BE2C (cell line): ENCODE measurements around the gene NTRK2.
A peak's percentile ranks its signal among the peaks of the same experiment; 100 is the strongest.

Experiments
- DNase-seq: peaks from one replicate; pipeline ENCODE4 v3.0.0-alpha.2; 2020
- H3K27me3 ChIP-seq: fragments of 250-450 bp; sonication (Bioruptor Pico); 2 replicates; pipeline ENCODE4 v1.5.1; 2020; ENCODE audit warnings: mild to moderate bottlenecking
- H3K36me3 ChIP-seq: fragments of 250-450 bp; sonication (Bioruptor Pico); 2 replicates; pipeline ENCODE4 v1.5.1; 2020; ENCODE audit warnings: mild to moderate bottlenecking
- H3K4me1 ChIP-seq: fragments of 250-450 bp; sonication (Bioruptor Pico); 2 replicates; pipeline ENCODE4 v1.5.1; 2020
- H3K4me3 ChIP-seq: 2 replicates; pipeline ENCODE4 v1.5.1; 2011; ENCODE audit warnings: low read depth, low read length
- H3K9me3 ChIP-seq: fragments of 250-450 bp; sonication (Bioruptor Pico); 2 replicates; pipeline ENCODE4 v1.5.1; 2020
- TF ChIP-seq, protein P1 (sequence below): IDR thresholded peaks from 2 replicates; pipeline ENCODE4 v1.5.1; 2012; ENCODE audit warnings: mild to moderate bottlenecking, low read depth, low read length

The NTRK2 gene

DNA sequence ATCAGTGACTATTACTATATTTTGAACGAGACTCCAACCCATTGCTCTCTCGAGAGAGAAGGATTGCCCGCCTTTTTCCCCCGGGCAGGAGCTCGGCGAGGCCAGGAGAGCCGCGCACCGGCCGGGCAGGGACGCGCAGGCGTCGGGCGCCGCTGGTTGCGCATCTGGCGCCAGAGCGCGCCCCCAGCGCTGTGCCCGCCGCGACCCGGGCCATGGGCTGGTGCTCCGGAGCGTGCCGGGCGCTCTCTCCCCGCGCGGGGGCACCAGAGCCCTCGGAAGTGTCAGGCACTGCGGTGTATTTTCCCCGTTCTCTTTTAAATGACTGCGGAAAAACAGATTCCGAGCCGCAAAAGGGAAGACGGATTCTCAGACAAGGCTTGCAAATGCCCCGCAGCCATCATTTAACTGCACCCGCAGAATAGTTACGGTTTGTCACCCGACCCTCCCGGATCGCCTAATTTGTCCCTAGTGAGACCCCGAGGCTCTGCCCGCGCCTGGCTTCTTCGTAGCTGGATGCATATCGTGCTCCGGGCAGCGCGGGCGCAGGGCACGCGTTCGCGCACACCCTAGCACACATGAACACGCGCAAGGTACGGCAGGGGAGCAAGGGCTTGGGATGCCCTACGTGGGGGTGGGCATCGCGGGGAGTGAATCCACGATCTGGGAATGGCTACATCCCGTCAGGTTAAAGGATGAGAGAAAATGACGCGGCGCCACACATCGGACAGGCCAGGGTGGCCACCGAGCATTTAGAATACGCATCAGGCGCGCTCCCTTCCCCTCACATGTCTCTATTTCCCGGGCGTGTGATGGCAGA lies 1.1 kb upstream of the NTRK2 start:
- Histone ChIP-seq H3K36me3 (no peaks in the 10 kb centered on the region), H3K27me3 (peaks cover 47% of the 10 kb centered on the region), H3K4me1 (no peaks in the 10 kb centered on the region), H3K9me3 (no peaks in the 10 kb centered on the region), H3K4me3 (peak overlapping the region; percentile 42)
- DNase-seq, result peak; percentile 81
- TF ChIP-seq, protein P1, sequence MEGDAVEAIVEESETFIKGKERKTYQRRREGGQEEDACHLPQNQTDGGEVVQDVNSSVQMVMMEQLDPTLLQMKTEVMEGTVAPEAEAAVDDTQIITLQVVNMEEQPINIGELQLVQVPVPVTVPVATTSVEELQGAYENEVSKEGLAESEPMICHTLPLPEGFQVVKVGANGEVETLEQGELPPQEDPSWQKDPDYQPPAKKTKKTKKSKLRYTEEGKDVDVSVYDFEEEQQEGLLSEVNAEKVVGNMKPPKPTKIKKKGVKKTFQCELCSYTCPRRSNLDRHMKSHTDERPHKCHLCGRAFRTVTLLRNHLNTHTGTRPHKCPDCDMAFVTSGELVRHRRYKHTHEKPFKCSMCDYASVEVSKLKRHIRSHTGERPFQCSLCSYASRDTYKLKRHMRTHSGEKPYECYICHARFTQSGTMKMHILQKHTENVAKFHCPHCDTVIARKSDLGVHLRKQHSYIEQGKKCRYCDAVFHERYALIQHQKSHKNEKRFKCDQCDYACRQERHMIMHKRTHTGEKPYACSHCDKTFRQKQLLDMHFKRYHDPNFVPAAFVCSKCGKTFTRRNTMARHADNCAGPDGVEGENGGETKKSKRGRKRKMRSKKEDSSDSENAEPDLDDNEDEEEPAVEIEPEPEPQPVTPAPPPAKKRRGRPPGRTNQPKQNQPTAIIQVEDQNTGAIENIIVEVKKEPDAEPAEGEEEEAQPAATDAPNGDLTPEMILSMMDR, result peak; percentile 57

DNA sequence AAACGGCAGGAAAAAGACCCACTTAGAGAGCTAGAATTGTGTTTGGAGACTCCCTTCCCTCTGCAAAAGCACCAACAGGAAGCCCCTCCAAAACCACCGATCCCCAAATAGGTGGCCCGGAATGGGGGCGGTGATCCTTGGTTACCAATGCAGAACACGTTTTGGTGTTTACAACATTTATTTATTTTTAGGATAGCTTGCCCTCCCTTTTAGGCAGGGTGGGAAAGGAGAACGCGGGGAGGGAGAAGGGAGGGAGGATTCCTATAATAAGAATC lies 579 bp upstream of the NTRK2 start:
- H3K4me1 ChIP-seq, result no peaks in the 10 kb centered on the region
- no peak for DNase-seq
- H3K27me3 ChIP-seq, result peaks cover 47% of the 10 kb centered on the region
- TF ChIP-seq, protein P1, result no peak
- no peaks in the 10 kb centered on the region for H3K36me3 ChIP-seq
- no peaks in the 10 kb centered on the region for H3K9me3 ChIP-seq
- H3K4me3 ChIP-seq, result peak overlapping the region; percentile 42; the same call in 1 of the 2 replicates

DNA sequence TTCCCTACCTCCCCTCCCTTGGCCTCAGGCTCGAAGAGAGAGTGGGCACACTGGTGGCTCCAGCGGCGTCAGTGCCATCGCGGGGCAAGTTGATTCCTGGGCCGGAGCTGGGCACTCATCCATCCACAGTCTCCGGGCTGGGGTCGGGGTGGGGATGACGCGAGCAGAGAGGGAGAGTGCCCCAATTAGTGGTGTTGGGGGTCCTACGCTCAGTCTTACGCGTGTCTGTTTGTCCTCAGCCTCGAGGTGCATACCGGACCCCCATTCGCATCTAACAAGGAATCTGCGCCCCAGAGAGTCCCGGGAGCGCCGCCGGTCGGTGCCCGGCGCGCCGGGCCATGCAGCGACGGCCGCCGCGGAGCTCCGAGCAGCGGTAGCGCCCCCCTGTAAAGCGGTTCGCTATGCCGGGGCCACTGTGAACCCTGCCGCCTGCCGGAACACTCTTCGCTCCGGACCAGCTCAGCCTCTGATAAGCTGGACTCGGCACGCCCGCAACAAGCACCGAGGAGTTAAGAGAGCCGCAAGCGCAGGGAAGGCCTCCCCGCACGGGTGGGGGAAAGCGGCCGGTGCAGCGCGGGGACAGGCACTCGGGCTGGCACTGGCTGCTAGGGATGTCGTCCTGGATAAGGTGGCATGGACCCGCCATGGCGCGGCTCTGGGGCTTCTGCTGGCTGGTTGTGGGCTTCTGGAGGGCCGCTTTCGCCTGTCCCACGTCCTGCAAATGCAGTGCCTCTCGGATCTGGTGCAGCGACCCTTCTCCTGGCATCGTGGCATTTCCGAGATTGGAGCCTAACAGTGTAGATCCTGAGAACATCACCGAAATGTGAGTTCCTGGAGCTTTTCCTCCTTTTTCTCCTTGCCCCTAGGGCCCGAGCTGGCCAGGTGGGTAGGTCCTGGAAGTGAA lies 861 bp downstream of the NTRK2 start:
- Histone ChIP-seq H3K9me3 (no peaks in the 10 kb centered on the region), H3K4me1 (no peaks in the 10 kb centered on the region), H3K36me3 (no peaks in the 10 kb centered on the region), H3K27me3 (peaks cover 47% of the 10 kb centered on the region), H3K4me3 (no peak overlapping the region)
- DNase-seq, result no peak
- TF ChIP-seq, protein P1, result no peak

DNA sequence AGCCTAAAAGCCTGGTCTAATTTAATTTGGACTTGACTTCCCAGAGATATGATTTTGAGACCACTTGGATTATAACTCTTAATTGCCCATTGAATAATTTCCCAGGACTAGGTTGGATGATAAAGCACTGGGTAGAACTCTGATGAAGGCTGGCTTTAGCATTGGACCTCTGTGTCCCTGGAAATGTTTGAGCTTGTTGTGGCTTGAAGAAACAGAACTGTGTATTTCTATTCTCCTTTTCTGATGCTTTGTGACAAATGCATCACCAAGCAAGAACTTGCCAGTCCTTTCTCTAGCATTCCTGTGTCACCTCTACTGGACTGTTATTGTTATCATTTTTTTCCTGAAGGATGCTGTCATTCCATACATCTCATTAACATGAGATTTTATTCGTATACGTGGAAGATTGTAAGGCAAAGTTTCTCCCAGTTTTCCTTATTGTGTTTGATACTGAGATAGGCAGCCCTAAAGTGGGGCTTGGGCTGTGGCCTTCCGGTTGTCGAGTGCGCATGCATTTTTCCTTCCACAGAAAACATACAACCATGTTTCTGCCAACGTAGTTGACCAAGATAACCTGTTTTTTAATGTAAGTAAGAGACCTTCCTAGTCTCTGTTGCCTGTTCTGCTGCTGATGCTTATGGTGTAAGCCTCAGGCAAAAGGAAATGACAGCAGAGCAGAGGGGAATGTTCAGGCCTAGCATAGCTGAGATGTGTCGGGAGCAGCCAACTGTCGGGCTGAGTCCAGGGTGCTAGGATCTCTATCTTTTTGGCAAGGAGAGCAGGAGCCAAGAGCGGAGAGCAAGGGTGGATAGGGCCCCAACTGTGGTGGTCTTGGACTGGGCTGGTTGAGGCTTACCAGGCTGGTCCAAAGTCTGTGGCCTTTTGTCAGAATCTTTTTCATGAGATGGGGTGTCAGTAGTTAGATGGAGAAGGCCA lies 2.3 kb downstream of the NTRK2 start:
- TF ChIP-seq, protein P1, result no peak
- H3K4me1 ChIP-seq, result no peaks in the 10 kb centered on the region
- H3K4me3 ChIP-seq, result no peak overlapping the region

DNA sequence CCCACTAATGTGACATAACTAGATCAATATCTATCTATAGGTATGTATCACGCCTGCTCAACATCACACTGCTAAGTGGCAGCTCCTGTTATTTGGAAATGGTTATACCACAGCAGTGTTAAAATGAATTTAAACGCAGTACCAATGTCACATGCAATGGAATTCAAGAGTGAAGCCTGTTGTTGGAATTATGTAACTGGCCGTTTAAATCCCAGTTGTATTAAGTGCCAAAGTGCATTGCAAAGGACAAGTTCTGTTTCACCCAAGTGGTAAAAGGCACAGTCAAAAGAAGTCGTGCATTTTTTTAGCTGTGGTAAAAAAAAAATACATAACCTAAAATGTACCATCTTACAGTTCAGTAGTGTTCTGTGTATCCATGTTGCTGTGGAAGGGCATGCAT lies 4.3 kb downstream of the NTRK2 start:
- no peaks in the 10 kb centered on the region for H3K4me1 ChIP-seq
- no peak overlapping the region for H3K4me3 ChIP-seq
- TF ChIP-seq, protein P1, result no peak
- H3K27me3 ChIP-seq, result peaks cover 36% of the 10 kb centered on the region
- no peaks in the 10 kb centered on the region for H3K9me3 ChIP-seq
- no peak for DNase-seq
- H3K36me3 ChIP-seq, result no peaks in the 10 kb centered on the region

More for the DNA sequence above, 2.3 kb downstream of the NTRK2 start:
- H3K36me3 ChIP-seq, result no peaks in the 10 kb centered on the region
- H3K27me3 ChIP-seq, result peaks cover 47% of the 10 kb centered on the region
- no peaks in the 10 kb centered on the region for H3K9me3 ChIP-seq
- DNase-seq, result no peak
